Measurements from ENCODE around the gene AHCYL2.

DNA sequence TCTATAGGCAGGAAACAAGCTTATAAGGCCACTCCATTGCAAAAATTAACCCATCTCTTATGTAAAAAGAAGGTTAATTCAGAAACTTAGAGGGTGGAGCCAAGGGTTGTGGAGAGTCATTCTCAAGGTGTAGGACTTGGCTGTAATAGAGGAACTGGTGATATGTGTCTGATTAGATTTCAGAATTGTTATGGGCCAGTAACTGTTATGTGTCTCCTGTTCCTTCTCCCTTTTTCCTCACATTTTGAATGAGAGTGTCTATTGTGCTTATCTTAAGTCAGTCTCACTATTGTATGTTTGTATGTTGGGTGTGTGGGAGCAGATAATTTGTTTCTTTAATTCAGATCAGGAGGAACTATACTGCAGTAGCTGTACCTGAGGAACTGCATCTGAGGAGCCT is 49.1 kb downstream of the AHCYL2 start:
- TF ChIP-seq, protein P1, sequence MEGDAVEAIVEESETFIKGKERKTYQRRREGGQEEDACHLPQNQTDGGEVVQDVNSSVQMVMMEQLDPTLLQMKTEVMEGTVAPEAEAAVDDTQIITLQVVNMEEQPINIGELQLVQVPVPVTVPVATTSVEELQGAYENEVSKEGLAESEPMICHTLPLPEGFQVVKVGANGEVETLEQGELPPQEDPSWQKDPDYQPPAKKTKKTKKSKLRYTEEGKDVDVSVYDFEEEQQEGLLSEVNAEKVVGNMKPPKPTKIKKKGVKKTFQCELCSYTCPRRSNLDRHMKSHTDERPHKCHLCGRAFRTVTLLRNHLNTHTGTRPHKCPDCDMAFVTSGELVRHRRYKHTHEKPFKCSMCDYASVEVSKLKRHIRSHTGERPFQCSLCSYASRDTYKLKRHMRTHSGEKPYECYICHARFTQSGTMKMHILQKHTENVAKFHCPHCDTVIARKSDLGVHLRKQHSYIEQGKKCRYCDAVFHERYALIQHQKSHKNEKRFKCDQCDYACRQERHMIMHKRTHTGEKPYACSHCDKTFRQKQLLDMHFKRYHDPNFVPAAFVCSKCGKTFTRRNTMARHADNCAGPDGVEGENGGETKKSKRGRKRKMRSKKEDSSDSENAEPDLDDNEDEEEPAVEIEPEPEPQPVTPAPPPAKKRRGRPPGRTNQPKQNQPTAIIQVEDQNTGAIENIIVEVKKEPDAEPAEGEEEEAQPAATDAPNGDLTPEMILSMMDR (IDR thresholded peaks at IDR 0.05) = no peak
- no peak for TF ChIP-seq POLR2AphosphoS5 (IDR thresholded peaks at IDR 0.05; ENCODE audit: low read depth, low read length)
